ENCODE results near the gene ST14. TPM values are rescaled to one million over a fixed set of nuclear protein-coding genes. Genes with fewer than 3 reads are reported as not detected.

ST14 gene
- total and polyA plus RNA-seq, 2 donors (not counting 1 experiment from before 2014, with no cell fraction given), result under 0.01 TPM; not detected in 1

- Histone ChIP-seq H3K9me3 (ENCODE audit: control insufficient read depth, insufficient read depth, low read depth, low read length) (no peaks in the 10 kb centered on the region), H3K4me2 (ENCODE audit: extremely low read depth, insufficient read depth, low read length) (no peak overlapping the region), H3K27ac (ENCODE audit: insufficient read depth, low read length) (no peak overlapping the region), H2AFZ (ENCODE audit: low read length) (no peak overlapping the region), H3K36me3 (ENCODE audit: control insufficient read depth, insufficient read depth, low read length) (peaks cover 20% of the 10 kb centered on the region), H4K20me1 (ENCODE audit: control insufficient read depth, extremely low read depth, insufficient read depth, low read length) (no peaks in the 10 kb centered on the region), H3K4me1 (ENCODE audit: control insufficient read depth, extremely low read depth, insufficient read depth, low read length) (peaks cover 4% of the 10 kb centered on the region), H3K9ac (ENCODE audit: insufficient read depth, low read length) (no peak overlapping the region), H3K27me3 (ENCODE audit: control insufficient read depth, insufficient read depth, low read length) (no peaks in the 10 kb centered on the region), H3K79me2 (ENCODE audit: control insufficient read depth, insufficient read depth, low read length) (peaks cover 5% of the 10 kb centered on the region), H3K4me3 (replicated peaks in 1 of 4; ENCODE audit: control extremely low read depth in 1 of 4, insufficient read depth in 1 of 4, low read depth in 3 of 4, low read length in 4 of 4) (no peak overlapping the region)
- DNase-seq (ENCODE audit: low read depth in 2 of 2), result no peak
- TF ChIP-seq, protein P1, sequence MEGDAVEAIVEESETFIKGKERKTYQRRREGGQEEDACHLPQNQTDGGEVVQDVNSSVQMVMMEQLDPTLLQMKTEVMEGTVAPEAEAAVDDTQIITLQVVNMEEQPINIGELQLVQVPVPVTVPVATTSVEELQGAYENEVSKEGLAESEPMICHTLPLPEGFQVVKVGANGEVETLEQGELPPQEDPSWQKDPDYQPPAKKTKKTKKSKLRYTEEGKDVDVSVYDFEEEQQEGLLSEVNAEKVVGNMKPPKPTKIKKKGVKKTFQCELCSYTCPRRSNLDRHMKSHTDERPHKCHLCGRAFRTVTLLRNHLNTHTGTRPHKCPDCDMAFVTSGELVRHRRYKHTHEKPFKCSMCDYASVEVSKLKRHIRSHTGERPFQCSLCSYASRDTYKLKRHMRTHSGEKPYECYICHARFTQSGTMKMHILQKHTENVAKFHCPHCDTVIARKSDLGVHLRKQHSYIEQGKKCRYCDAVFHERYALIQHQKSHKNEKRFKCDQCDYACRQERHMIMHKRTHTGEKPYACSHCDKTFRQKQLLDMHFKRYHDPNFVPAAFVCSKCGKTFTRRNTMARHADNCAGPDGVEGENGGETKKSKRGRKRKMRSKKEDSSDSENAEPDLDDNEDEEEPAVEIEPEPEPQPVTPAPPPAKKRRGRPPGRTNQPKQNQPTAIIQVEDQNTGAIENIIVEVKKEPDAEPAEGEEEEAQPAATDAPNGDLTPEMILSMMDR (conservative IDR thresholded peaks at IDR 0.05 in 1 of 2, IDR thresholded peaks at IDR 0.05 in 1 of 2; ENCODE audit: low read depth in 1 of 2, low read length in 2 of 2), result no peak
- TF ChIP-seq EZH2 (IDR thresholded peaks at IDR 0.05; ENCODE audit: low read length, missing control alignments), result no peak
Measured at GRCh38 chr11:130126516-130126915, 33.1 kb upstream of the ST14 start.

DNA sequence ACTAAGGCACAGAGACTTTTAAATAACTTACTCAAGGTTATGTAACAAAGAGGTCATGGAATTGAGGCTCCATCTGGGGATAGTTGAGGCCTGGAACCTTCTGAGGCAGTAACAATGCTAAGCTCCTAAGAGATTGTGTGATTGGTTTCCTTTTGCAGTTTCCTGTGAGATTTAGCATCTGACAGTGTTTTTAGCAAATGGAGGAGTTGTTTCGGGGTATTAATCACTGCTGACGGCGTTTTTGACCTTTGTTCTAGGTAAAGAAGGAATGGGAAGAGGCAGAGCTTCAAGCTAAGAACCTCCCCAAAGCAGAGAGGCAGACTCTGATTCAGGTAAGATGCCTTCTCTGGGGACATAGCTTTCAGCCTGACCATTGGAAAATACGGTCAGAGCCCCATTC lies 32.1 kb upstream of the ST14 start:
- Histone ChIP-seq H3K4me1 (ENCODE audit: control insufficient read depth, extremely low read depth, insufficient read depth, low read length) (peaks cover 4% of the 10 kb centered on the region), H3K36me3 (ENCODE audit: control insufficient read depth, insufficient read depth, low read length) (peaks cover 19% of the 10 kb centered on the region), H3K4me3 (replicated peaks in 1 of 4; ENCODE audit: control extremely low read depth in 1 of 4, insufficient read depth in 1 of 4, low read depth in 3 of 4, low read length in 4 of 4) (no peak overlapping the region), H3K9ac (ENCODE audit: insufficient read depth, low read length) (no peak overlapping the region), H4K20me1 (ENCODE audit: control insufficient read depth, extremely low read depth, insufficient read depth, low read length) (no peaks in the 10 kb centered on the region), H3K27me3 (ENCODE audit: control insufficient read depth, insufficient read depth, low read length) (no peaks in the 10 kb centered on the region), H3K4me2 (ENCODE audit: extremely low read depth, insufficient read depth, low read length) (no peak overlapping the region), H3K79me2 (ENCODE audit: control insufficient read depth, insufficient read depth, low read length) (peaks cover 5% of the 10 kb centered on the region), H2AFZ (ENCODE audit: low read length) (no peak overlapping the region), H3K9me3 (ENCODE audit: control insufficient read depth, insufficient read depth, low read depth, low read length) (no peaks in the 10 kb centered on the region), H3K27ac (ENCODE audit: insufficient read depth, low read length) (no peak overlapping the region)
- DNase-seq (ENCODE audit: low read depth in 2 of 2), result no peak
- TF ChIP-seq, protein P1 (conservative IDR thresholded peaks at IDR 0.05 in 1 of 2, IDR thresholded peaks at IDR 0.05 in 1 of 2; ENCODE audit: low read depth in 1 of 2, low read length in 2 of 2), result no peak
- no peak for TF ChIP-seq EZH2 (IDR thresholded peaks at IDR 0.05; ENCODE audit: low read length, missing control alignments)

DNA sequence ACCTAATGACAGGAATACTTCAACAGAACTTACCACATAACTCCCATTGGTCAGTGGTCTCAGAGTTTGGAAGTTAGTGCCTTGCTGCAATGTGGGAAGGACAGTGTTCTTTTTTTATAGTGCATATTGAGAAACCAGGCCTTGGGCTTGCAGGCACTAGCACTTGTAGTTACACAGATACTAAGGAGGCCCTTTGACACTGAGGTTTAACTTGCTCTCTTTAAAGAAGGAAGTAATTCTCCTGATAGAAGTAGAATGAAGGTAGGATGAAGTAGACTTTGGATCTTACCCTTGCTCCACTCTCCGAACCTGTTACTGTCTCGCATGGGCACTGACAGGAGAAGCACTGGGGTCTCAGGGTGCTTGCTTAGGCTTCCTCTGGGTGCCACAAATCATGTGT lies 31.0 kb upstream of the ST14 start:
- Histone ChIP-seq H3K79me2 (ENCODE audit: control insufficient read depth, insufficient read depth, low read length) (peaks cover 5% of the 10 kb centered on the region), H3K36me3 (ENCODE audit: control insufficient read depth, insufficient read depth, low read length) (peaks cover 15% of the 10 kb centered on the region)

More for the DNA sequence above, 31.0 kb upstream of the ST14 start:
- H3K9ac ChIP-seq (ENCODE audit: insufficient read depth, low read length), result no peak overlapping the region
- H3K27me3 ChIP-seq (ENCODE audit: control insufficient read depth, insufficient read depth, low read length), result no peaks in the 10 kb centered on the region
- no peak overlapping the region for H3K4me3 ChIP-seq (replicated peaks in 1 of 4; ENCODE audit: control extremely low read depth in 1 of 4, insufficient read depth in 1 of 4, low read depth in 3 of 4, low read length in 4 of 4)
- H3K4me1 ChIP-seq (ENCODE audit: control insufficient read depth, extremely low read depth, insufficient read depth, low read length), result peaks cover 4% of the 10 kb centered on the region
- no peaks in the 10 kb centered on the region for H4K20me1 ChIP-seq (ENCODE audit: control insufficient read depth, extremely low read depth, insufficient read depth, low read length)
- H3K27ac ChIP-seq (ENCODE audit: insufficient read depth, low read length), result no peak overlapping the region
- no peak overlapping the region for H3K4me2 ChIP-seq (ENCODE audit: extremely low read depth, insufficient read depth, low read length)
- no peak for TF ChIP-seq EZH2 (IDR thresholded peaks at IDR 0.05; ENCODE audit: low read length, missing control alignments)
- TF ChIP-seq, protein P1 (conservative IDR thresholded peaks at IDR 0.05 in 1 of 2, IDR thresholded peaks at IDR 0.05 in 1 of 2; ENCODE audit: low read depth in 1 of 2, low read length in 2 of 2), result no peak
- DNase-seq (ENCODE audit: low read depth in 2 of 2), result no peak
- no peak overlapping the region for H2AFZ ChIP-seq (ENCODE audit: low read length)
- H3K9me3 ChIP-seq (ENCODE audit: control insufficient read depth, insufficient read depth, low read depth, low read length), result no peaks in the 10 kb centered on the region

All from fibroblast of lung (primary cell).